Mesothelial cell of epicardium (in vitro differentiated cells): ENCODE data around the gene MYO1C. TPM values are rescaled to one million over a fixed set of nuclear protein-coding genes. Genes with fewer than 3 reads are reported as not detected.

Experiments
- DNase-seq, 2 experiments: peaks; one replicate each; pipeline ENCODE4 v3.0.0; 2021; ENCODE audit warnings: low spot score in 2 of 2; ENCODE audit not compliant: unreplicated experiment in 2 of 2
- H3K27ac Mint-ChIP-seq: 2 replicates; pipeline ENCODE4 v1.8.0; 2021; ENCODE audit warnings: mixed read lengths
- H3K27me3 Mint-ChIP-seq: 2 replicates; pipeline ENCODE4 v1.8.0; 2021; ENCODE audit warnings: low read depth, mixed read lengths
- H3K36me3 Mint-ChIP-seq: 2 replicates; pipeline ENCODE4 v1.8.0; 2021; ENCODE audit warnings: mixed read lengths
- H3K4me1 Mint-ChIP-seq: 2 replicates; pipeline ENCODE4 v1.8.0; 2021; ENCODE audit warnings: mixed read lengths
- H3K4me3 Mint-ChIP-seq: 2 replicates; pipeline ENCODE4 v1.8.0; 2021; ENCODE audit warnings: mild to moderate bottlenecking, moderate library complexity, mixed read lengths
- H3K9me3 Mint-ChIP-seq: 2 replicates; pipeline ENCODE4 v1.8.0; 2021; ENCODE audit warnings: mixed read lengths
- CTCF ChIP-seq: fragments of 200-600 bp; sonication (generic); IDR thresholded peaks from one replicate; pipeline ENCODE4 v1.5.0; 2021; ENCODE audit warnings: antibody characterized with exemption; ENCODE audit not compliant: unreplicated experiment
- total RNA-seq: library from RNA; stranded (reverse); gene quantifications from 3 replicates; pipeline ENCODE4 v1.2.1, GENCODE V29; 2021

Gene MYO1C
- total RNA-seq, 1 donor from 2014 or later: 149 TPM

GRCh38 chr17:1416414-1416813 is 76.1 kb downstream of the MYO1C start:
- no peak for TF ChIP-seq CTCF
- H3K9me3 Mint-ChIP-seq: no peaks in the 10 kb centered on the region
- no peaks in the 10 kb centered on the region for H3K4me1 Mint-ChIP-seq
- DNase-seq: no peak
- no peak overlapping the region for H3K4me3 Mint-ChIP-seq
- no peak overlapping the region for H3K27ac Mint-ChIP-seq
- no peaks in the 10 kb centered on the region for H3K27me3 Mint-ChIP-seq
- H3K36me3 Mint-ChIP-seq: peaks cover 8% of the 10 kb centered on the region

GRCh38 chr17:1414634-1415033 is 77.9 kb downstream of the MYO1C start:
- Mint-ChIP-seq H3K9me3 (no peaks in the 10 kb centered on the region), H3K4me3 (no peak overlapping the region), H3K36me3 (peaks cover 3% of the 10 kb centered on the region), H3K4me1 (no peaks in the 10 kb centered on the region), H3K27ac (no peak overlapping the region), H3K27me3 (no peaks in the 10 kb centered on the region)
- TF ChIP-seq CTCF: no peak
- no peak for DNase-seq

Other genes starting within 250 kb of the MYO1C start
- not detected in 3 replicates for gene BHLHA9, start 222.2 kb downstream of the MYO1C start, total RNA-seq
- gene TRARG1, start 213.0 kb downstream of the MYO1C start, total RNA-seq: not detected in 3 replicates
- 714 to 730 TPM (median 714 TPM) in 3 replicates for gene YWHAE, start 92.5 kb downstream of the MYO1C start, total RNA-seq
- 38.2 to 41.9 TPM (median 41.3 TPM) in 3 replicates for gene CRK, start 36.5 kb downstream of the MYO1C start, total RNA-seq
- 22.4 to 23.5 TPM (median 22.5 TPM) in 3 replicates for gene INPP5K, start 23.9 kb upstream of the MYO1C start, total RNA-seq
- gene PITPNA, start 70.1 kb upstream of the MYO1C start, total RNA-seq: 58.3 to 63.4 TPM (median 61.8 TPM) in 3 replicates
- gene SLC43A2, start 136.1 kb upstream of the MYO1C start, total RNA-seq: 12.4 to 13.3 TPM (median 12.4 TPM) in 3 replicates
- 1.5 to 2.1 TPM (median 1.8 TPM) in 3 replicates for gene SCARF1, start 153.0 kb upstream of the MYO1C start, total RNA-seq
- gene RILP, start 157.2 kb upstream of the MYO1C start, total RNA-seq: 3.4 to 3.8 TPM (median 3.5 TPM) in 3 replicates
- 331 to 354 TPM (median 334 TPM) in 3 replicates for gene PRPF8, start 192.2 kb upstream of the MYO1C start, total RNA-seq
- 8.6 to 9.2 TPM (median 8.7 TPM) in 3 replicates for gene TLCD2, start 217.7 kb upstream of the MYO1C start, total RNA-seq
- gene WDR81, start 232.0 kb upstream of the MYO1C start, total RNA-seq: 20.3 to 22.9 TPM (median 20.6 TPM) in 3 replicates